HepG2 (cell line): ENCODE data around the gene CNTN5.

Experiments used
- CTCF ChIP-seq: sonication (generic); formaldehyde crosslinking; IDR thresholded peaks from 2 replicates; pipeline ENCODE4 v1.5.0; 2020; ENCODE audit warnings: mild to moderate bottlenecking, missing genetic modification reagents, moderate library complexity
- KLF16 ChIP-seq, 2 experiments: sonication (generic) in 1 of 2; formaldehyde crosslinking in 1 of 2; IDR thresholded peaks; 2 replicates each; pipeline versions ENCODE4 v1.6.1 to v1.8.0; 2016 to 2023; ENCODE audit warnings: missing genetic modification reagents in 2 of 2, missing compliant biosample characterization in 1 of 2
- POLR2A ChIP-seq, 2 experiments: IDR thresholded peaks; 2 replicates each; pipeline ENCODE4 v1.6.1; 2011; ENCODE audit warnings: low read depth in 2 of 2, low read length in 2 of 2, mild to moderate bottlenecking in 1 of 2, moderate library complexity in 1 of 2; ENCODE audit not compliant: insufficient read depth in 1 of 2
- TCF7 ChIP-seq: sonication (generic); IDR thresholded peaks from 2 replicates; pipeline ENCODE4 v1.6.1; 2016; ENCODE audit warnings: antibody characterized with exemption, low read depth
- USF2 ChIP-seq, 2 experiments: sonication (generic) in 1 of 2; formaldehyde crosslinking in 1 of 2; IDR thresholded peaks; 2 replicates each; pipeline versions ENCODE4 v1.5.1 to v1.6.1; 2011 to 2020; ENCODE audit warnings: borderline replicate concordance in 1 of 2, low read depth in 1 of 2, low read length in 1 of 2, mild to moderate bottlenecking in 1 of 2, missing genetic modification reagents in 1 of 2, moderate library complexity in 1 of 2
- ZBTB3 ChIP-seq: sonication (generic); formaldehyde crosslinking; IDR thresholded peaks from 2 replicates; pipeline ENCODE4 v1.4.0; 2020; ENCODE audit warnings: low read depth, mild to moderate bottlenecking, moderate library complexity, missing genetic modification reagents, borderline replicate concordance
- ZNF670 ChIP-seq: sonication (generic); formaldehyde crosslinking; IDR thresholded peaks from 2 replicates; pipeline ENCODE4 v1.8.0; 2022; ENCODE audit warnings: mild to moderate bottlenecking, missing genetic modification reagents, borderline replicate concordance
- ZNF737 ChIP-seq: sonication (generic); formaldehyde crosslinking; IDR thresholded peaks from 2 replicates; pipeline ENCODE4 v1.5.0; 2020; ENCODE audit warnings: missing genetic modification reagents, mild to moderate bottlenecking, borderline replicate concordance
- ZNF788 ChIP-seq: sonication (generic); formaldehyde crosslinking; IDR thresholded peaks from 2 replicates; pipeline ENCODE4 v1.5.0; 2020; ENCODE audit warnings: mild to moderate bottlenecking, missing genetic modification reagents, borderline replicate concordance
- ZNF850 ChIP-seq: sonication (generic); formaldehyde crosslinking; conservative IDR thresholded peaks from 2 replicates; pipeline ENCODE4 v1.9.0; 2021; ENCODE audit warnings: mild to moderate bottlenecking, missing genetic modification reagents

GRCh38 chr11:100203789-100204188, 1183.0 kb downstream of the CNTN5 start:
- TF ChIP-seq ZBTB3 (CRISPR knock-in tag) (no peak), CTCF (no peak), ZNF788 (CRISPR knock-in tag) (no peak), ZNF670 (no peak), ZNF850 (CRISPR knock-in tag) (no peak), TCF7 (no peak), ZNF737 (no peak), POLR2A (IDR thresholded peaks at IDR 0.05; ENCODE audit: insufficient read depth in 1 of 2, low read depth in 2 of 2, low read length in 2 of 2) (no peak), USF2 (IDR thresholded peaks at IDR 0.05; ENCODE audit: low read depth, low read length) (no peak), USF2 (CRISPR knock-in tag; IDR thresholded peaks at IDR 0.05; ENCODE audit: borderline replicate concordance) (no peak), KLF16 (CRISPR knock-in tag; IDR thresholded peaks at IDR 0.05) (no peak)
